ENCODE results near the gene NFYC.

The NFYC gene

GRCh38 chr1:40703316-40703715 is 11.8 kb downstream of the NFYC start:
- Histone ChIP-seq H3K9me3 (ENCODE audit: control insufficient read depth, low read length) (no peaks in the 10 kb centered on the region), H3K36me3 (ENCODE audit: control insufficient read depth, insufficient read depth, low read length) (no peaks in the 10 kb centered on the region), H3K4me1 (ENCODE audit: control insufficient read depth, insufficient read depth, low read length, poor library complexity, severe bottlenecking) (peaks cover 3% of the 10 kb centered on the region), H3K4me3 (ENCODE audit: insufficient read depth, low read depth, low read length, poor library complexity, severe bottlenecking) (no peak overlapping the region), H3K27ac (ENCODE audit: insufficient read depth, low read length, poor library complexity, severe bottlenecking) (no peak overlapping the region), H3K27me3 (replicated peaks; ENCODE audit: control insufficient read depth, insufficient read depth, low read length, poor library complexity, severe bottlenecking) (no peaks in the 10 kb centered on the region)
- no peak for DNase-seq

DNA sequence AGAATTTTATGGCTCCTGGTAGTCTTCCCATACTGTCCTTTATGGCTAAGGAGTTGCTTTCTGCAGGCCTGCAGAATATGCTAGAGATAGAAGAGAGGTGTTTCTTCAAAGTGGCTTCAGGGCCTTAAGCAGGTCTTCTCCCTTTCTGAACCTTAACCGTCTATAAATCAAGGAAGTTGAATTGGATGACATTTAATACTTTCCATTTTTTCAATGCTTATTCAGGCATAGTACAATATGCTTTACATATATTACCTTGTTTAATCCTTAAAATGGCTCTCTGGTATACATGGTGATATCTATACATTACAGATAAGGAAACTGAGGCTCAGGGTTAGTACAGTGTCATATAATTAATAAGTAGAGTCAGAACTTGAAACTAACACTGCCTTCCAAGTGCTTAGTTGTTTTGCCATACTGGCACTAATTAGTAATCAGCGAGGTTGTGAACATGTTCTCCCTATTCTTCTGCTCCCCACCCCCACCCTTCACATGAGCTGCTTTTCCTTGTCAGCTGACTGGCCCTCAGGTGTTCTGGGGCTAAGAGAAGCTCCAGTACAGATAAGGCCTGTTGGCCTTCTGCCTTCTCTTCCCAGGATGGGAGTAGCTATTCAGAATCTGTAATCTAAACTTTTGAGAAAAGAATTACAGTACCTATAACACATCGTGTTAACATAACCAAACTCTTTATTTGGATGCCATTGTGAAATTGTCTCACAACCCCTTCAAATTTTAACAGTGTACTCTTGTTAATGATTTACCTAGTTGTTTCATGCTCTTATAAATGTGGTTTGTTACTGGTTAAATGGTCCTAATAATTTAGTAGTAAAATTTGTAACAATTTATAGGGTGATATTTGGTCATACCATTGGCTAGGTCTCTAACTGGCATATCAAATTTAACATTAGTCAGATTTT is 13.6 kb downstream of the NFYC start:
- Histone ChIP-seq H3K4me1 (ENCODE audit: control insufficient read depth, insufficient read depth, low read length, poor library complexity, severe bottlenecking) (peaks cover 6% of the 10 kb centered on the region), H3K4me3 (ENCODE audit: insufficient read depth, low read depth, low read length, poor library complexity, severe bottlenecking) (no peak overlapping the region), H3K27me3 (replicated peaks; ENCODE audit: control insufficient read depth, insufficient read depth, low read length, poor library complexity, severe bottlenecking) (no peaks in the 10 kb centered on the region), H3K9me3 (ENCODE audit: control insufficient read depth, low read length) (no peaks in the 10 kb centered on the region), H3K27ac (ENCODE audit: insufficient read depth, low read length, poor library complexity, severe bottlenecking) (no peak overlapping the region), H3K36me3 (ENCODE audit: control insufficient read depth, insufficient read depth, low read length) (no peaks in the 10 kb centered on the region)
- no peak for DNase-seq

- Histone ChIP-seq H3K36me3 (ENCODE audit: control insufficient read depth, insufficient read depth, low read length) (no peaks in the 10 kb centered on the region), H3K4me1 (ENCODE audit: control insufficient read depth, insufficient read depth, low read length, poor library complexity, severe bottlenecking) (peaks cover 6% of the 10 kb centered on the region), H3K4me3 (ENCODE audit: insufficient read depth, low read depth, low read length, poor library complexity, severe bottlenecking) (no peak overlapping the region), H3K27me3 (replicated peaks; ENCODE audit: control insufficient read depth, insufficient read depth, low read length, poor library complexity, severe bottlenecking) (no peaks in the 10 kb centered on the region), H3K27ac (ENCODE audit: insufficient read depth, low read length, poor library complexity, severe bottlenecking) (no peak overlapping the region), H3K9me3 (ENCODE audit: control insufficient read depth, low read length) (no peaks in the 10 kb centered on the region)
- no peak for DNase-seq
These were observed 15.1 kb downstream of the NFYC start for GRCh38 chr1:40706626-40707025.

DNA sequence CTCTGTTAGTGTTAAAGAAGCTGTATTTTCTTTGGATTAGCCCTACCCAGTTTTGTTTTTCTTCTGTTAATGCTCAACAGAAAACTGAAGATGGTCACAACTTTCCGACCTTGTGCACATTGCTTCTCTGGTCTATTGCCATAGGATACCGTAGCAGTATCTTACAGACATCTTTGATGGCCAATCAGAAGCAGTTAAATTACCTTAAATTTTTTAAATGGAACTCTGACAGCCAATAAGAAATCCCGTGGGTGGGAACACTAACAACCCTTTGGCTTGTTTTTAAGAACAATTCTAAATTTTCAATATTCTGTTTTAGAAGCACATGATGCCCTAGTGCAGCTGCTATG is 17.2 kb downstream of the NFYC start:
- no peak for DNase-seq
- Histone ChIP-seq H3K27me3 (replicated peaks; ENCODE audit: control insufficient read depth, insufficient read depth, low read length, poor library complexity, severe bottlenecking) (no peaks in the 10 kb centered on the region), H3K4me1 (ENCODE audit: control insufficient read depth, insufficient read depth, low read length, poor library complexity, severe bottlenecking) (peaks cover 14% of the 10 kb centered on the region), H3K27ac (ENCODE audit: insufficient read depth, low read length, poor library complexity, severe bottlenecking) (peak overlapping the region; percentile 69), H3K4me3 (ENCODE audit: insufficient read depth, low read depth, low read length, poor library complexity, severe bottlenecking) (peak overlapping the region; percentile 53), H3K9me3 (ENCODE audit: control insufficient read depth, low read length) (no peaks in the 10 kb centered on the region), H3K36me3 (ENCODE audit: control insufficient read depth, insufficient read depth, low read length) (no peaks in the 10 kb centered on the region)

- H3K36me3 ChIP-seq (ENCODE audit: control insufficient read depth, insufficient read depth, low read length), result no peaks in the 10 kb centered on the region
These were observed 17.7 kb downstream of the NFYC start for GRCh38 chr1:40709100-40709801.

GRCh38 chr1:40709802-40710278 is 18.3 kb downstream of the NFYC start:
- peaks cover 14% of the 10 kb centered on the region for H3K4me1 ChIP-seq (ENCODE audit: control insufficient read depth, insufficient read depth, low read length, poor library complexity, severe bottlenecking)

More at GRCh38 chr1:40709100-40709801, 17.7 kb downstream of the NFYC start:
- peaks cover 14% of the 10 kb centered on the region for H3K4me1 ChIP-seq (ENCODE audit: control insufficient read depth, insufficient read depth, low read length, poor library complexity, severe bottlenecking)
- peak; percentile 60 to 75 (median 63) for DNase-seq
- no peaks in the 10 kb centered on the region for H3K27me3 ChIP-seq (replicated peaks; ENCODE audit: control insufficient read depth, insufficient read depth, low read length, poor library complexity, severe bottlenecking)
- peak overlapping the region; percentile 69 for H3K27ac ChIP-seq (ENCODE audit: insufficient read depth, low read length, poor library complexity, severe bottlenecking)
- H3K4me3 ChIP-seq (ENCODE audit: insufficient read depth, low read depth, low read length, poor library complexity, severe bottlenecking), result peak overlapping the region; percentile 53
- no peaks in the 10 kb centered on the region for H3K9me3 ChIP-seq (ENCODE audit: control insufficient read depth, low read length)

DNA sequence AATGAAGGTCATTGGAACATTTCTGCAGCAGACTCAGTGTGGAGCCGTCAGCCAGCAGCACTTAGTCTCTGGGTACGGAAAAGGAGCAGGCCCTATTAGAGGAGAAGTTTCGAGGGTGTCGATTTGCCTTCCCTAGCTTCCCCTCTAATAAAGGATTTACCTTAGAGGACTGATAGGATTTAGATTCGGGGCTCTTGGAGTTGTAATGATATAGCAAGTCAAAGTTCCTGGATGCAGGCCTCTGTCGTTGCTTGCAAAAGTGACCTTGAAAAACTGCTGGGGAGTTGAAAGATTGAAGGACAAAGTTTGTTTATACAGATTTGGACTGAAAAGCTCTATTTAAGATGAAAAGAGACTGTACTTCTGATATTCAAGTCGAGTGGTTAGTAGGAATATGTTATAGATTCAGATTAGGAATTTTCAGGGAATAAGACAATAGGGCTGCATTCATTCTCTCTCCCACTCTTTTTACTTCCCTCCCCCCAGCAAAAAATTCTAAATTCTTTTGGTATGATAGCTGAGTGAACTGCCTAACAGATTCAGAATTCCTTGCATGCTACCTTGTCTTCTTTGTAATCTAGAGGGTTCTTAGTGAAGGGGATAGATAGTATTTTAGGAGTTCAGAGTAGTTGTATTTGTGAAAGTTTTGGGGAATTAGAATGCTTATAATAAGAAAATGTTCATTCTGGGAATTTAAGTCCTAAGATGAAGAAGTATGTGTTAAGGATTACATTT is 19.2 kb downstream of the NFYC start:
- H3K27me3 ChIP-seq (replicated peaks; ENCODE audit: control insufficient read depth, insufficient read depth, low read length, poor library complexity, severe bottlenecking), result no peaks in the 10 kb centered on the region
- no peak for DNase-seq
- H3K36me3 ChIP-seq (ENCODE audit: control insufficient read depth, insufficient read depth, low read length), result no peaks in the 10 kb centered on the region
- H3K27ac ChIP-seq (ENCODE audit: insufficient read depth, low read length, poor library complexity, severe bottlenecking), result no peak overlapping the region
- H3K9me3 ChIP-seq (ENCODE audit: control insufficient read depth, low read length), result no peaks in the 10 kb centered on the region
- no peak overlapping the region for H3K4me3 ChIP-seq (ENCODE audit: insufficient read depth, low read depth, low read length, poor library complexity, severe bottlenecking)
- H3K4me1 ChIP-seq (ENCODE audit: control insufficient read depth, insufficient read depth, low read length, poor library complexity, severe bottlenecking), result peaks cover 14% of the 10 kb centered on the region

More at GRCh38 chr1:40709802-40710278, 18.3 kb downstream of the NFYC start:
- no peaks in the 10 kb centered on the region for H3K27me3 ChIP-seq (replicated peaks; ENCODE audit: control insufficient read depth, insufficient read depth, low read length, poor library complexity, severe bottlenecking)
- no peaks in the 10 kb centered on the region for H3K9me3 ChIP-seq (ENCODE audit: control insufficient read depth, low read length)
- H3K27ac ChIP-seq (ENCODE audit: insufficient read depth, low read length, poor library complexity, severe bottlenecking), result peak overlapping the region; percentile 69
- no peaks in the 10 kb centered on the region for H3K36me3 ChIP-seq (ENCODE audit: control insufficient read depth, insufficient read depth, low read length)
- peak overlapping the region; percentile 53 for H3K4me3 ChIP-seq (ENCODE audit: insufficient read depth, low read depth, low read length, poor library complexity, severe bottlenecking)
- no peak for DNase-seq

DNA sequence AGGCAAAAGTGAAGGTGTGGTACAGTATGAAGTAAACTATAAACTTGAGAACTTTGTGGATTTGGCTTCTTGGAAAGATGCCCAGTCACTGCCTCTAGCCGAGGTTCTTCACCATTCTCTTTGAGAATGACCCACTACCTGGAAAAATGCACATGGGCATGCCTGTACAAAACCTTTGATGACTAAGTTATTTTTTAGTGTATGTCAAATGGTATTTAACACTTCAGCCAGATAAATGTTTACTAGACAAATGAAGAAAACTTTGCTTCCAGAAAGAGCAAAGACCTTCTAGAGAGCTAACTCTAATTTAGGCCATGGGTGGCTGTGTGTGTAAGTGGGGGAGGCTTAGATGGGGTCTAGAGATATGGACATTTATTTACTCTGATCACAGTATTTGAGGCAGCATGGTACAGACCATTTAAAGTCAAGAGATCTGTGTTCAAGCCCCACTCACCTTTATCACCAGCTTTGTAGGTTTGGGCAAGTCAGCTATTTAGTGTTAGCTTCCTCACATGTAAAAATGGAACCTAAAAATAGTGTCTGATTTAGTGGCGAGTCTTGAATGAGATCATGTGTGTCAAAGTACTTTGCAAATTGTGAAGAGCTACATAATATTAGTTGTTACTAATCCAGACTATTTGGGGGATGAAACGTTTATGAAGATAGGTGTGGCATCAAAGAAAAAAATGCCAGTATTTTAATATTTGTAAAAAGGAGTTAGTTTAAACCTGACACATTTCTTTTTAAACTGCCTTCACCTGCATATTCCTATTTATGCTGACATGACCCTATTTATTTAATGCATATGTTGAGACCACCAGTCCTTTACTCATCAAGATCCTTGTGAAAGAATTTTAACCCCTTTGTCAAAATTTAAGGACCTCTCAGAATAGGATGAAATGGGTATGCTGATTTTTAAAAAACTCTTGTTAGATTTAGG is 20.2 kb downstream of the NFYC start:
- H3K9me3 ChIP-seq (ENCODE audit: control insufficient read depth, low read length), result no peaks in the 10 kb centered on the region
- no peak for DNase-seq
- no peaks in the 10 kb centered on the region for H3K27me3 ChIP-seq (replicated peaks; ENCODE audit: control insufficient read depth, insufficient read depth, low read length, poor library complexity, severe bottlenecking)
- H3K4me3 ChIP-seq (ENCODE audit: insufficient read depth, low read depth, low read length, poor library complexity, severe bottlenecking), result no peak overlapping the region
- H3K36me3 ChIP-seq (ENCODE audit: control insufficient read depth, insufficient read depth, low read length), result no peaks in the 10 kb centered on the region
- H3K27ac ChIP-seq (ENCODE audit: insufficient read depth, low read length, poor library complexity, severe bottlenecking), result no peak overlapping the region
- peaks cover 14% of the 10 kb centered on the region for H3K4me1 ChIP-seq (ENCODE audit: control insufficient read depth, insufficient read depth, low read length, poor library complexity, severe bottlenecking)

- H3K27me3 ChIP-seq (replicated peaks; ENCODE audit: control insufficient read depth, insufficient read depth, low read length, poor library complexity, severe bottlenecking), result no peaks in the 10 kb centered on the region
- H3K4me3 ChIP-seq (ENCODE audit: insufficient read depth, low read depth, low read length, poor library complexity, severe bottlenecking), result no peak overlapping the region
- H3K36me3 ChIP-seq (ENCODE audit: control insufficient read depth, insufficient read depth, low read length), result no peaks in the 10 kb centered on the region
- H3K9me3 ChIP-seq (ENCODE audit: control insufficient read depth, low read length), result no peaks in the 10 kb centered on the region
- peaks cover 14% of the 10 kb centered on the region for H3K4me1 ChIP-seq (ENCODE audit: control insufficient read depth, insufficient read depth, low read length, poor library complexity, severe bottlenecking)
- no peak overlapping the region for H3K27ac ChIP-seq (ENCODE audit: insufficient read depth, low read length, poor library complexity, severe bottlenecking)
- no peak for DNase-seq
These were observed 21.0 kb downstream of the NFYC start for GRCh38 chr1:40712405-40712944.
